Endodermal cell (in vitro differentiated cells): Measurements from ENCODE around the gene APOC4. TPM values are rescaled to one million over a fixed set of nuclear protein-coding genes. Genes with fewer than 3 reads are reported as not detected.

Experiments
- DNase-seq: peaks from one replicate; pipeline ENCODE4 v3.0.0-alpha.2; 2017
- H3K27ac ChIP-seq: 2 replicates; pipeline ENCODE4 v1.5.1; 2013; ENCODE audit warnings: mild to moderate bottlenecking, low read depth, low read length, moderate library complexity
- H3K27me3 ChIP-seq: 2 replicates; pipeline ENCODE4 v1.6.1; 2013; ENCODE audit warnings: mild to moderate bottlenecking, low read length, moderate library complexity; ENCODE audit not compliant: insufficient read depth, control insufficient read depth, poor library complexity, severe bottlenecking
- H3K36me3 ChIP-seq: 2 replicates; pipeline ENCODE4 v1.7.0; 2013; ENCODE audit warnings: mild to moderate bottlenecking, low read length, moderate library complexity; ENCODE audit not compliant: control insufficient read depth, insufficient read depth
- H3K4me1 ChIP-seq: one replicate; pipeline ENCODE4 v1.7.0; 2013; ENCODE audit warnings: low read length; ENCODE audit not compliant: control insufficient read depth, insufficient read depth
- H3K4me3 ChIP-seq: 2 replicates; pipeline ENCODE4 v1.5.1; 2013; ENCODE audit warnings: mild to moderate bottlenecking, low read length, moderate library complexity
- H3K9ac ChIP-seq: 2 replicates; pipeline ENCODE4 v1.6.1; 2013; ENCODE audit warnings: mild to moderate bottlenecking, low read length, moderate library complexity; ENCODE audit not compliant: poor library complexity, severe bottlenecking; ENCODE audit errors: extremely low read depth
- H3K9me3 ChIP-seq: 2 replicates; pipeline ENCODE4 v1.6.1; 2013; ENCODE audit warnings: mild to moderate bottlenecking, low read length, moderate library complexity; ENCODE audit not compliant: control insufficient read depth
- H3K27ac Mint-ChIP-seq: 2 replicates; pipeline ENCODE4 v1.8.0; 2020; ENCODE audit warnings: mixed read lengths
- H3K27me3 Mint-ChIP-seq: 2 replicates; pipeline ENCODE4 v1.8.0; 2021; ENCODE audit warnings: mild to moderate bottlenecking, mixed read lengths; ENCODE audit not compliant: insufficient read depth
- H3K36me3 Mint-ChIP-seq: 2 replicates; pipeline ENCODE4 v1.8.0; 2020; ENCODE audit warnings: low read depth, mixed read lengths
- H3K4me1 Mint-ChIP-seq: 2 replicates; pipeline ENCODE4 v1.8.0; 2020; ENCODE audit warnings: mixed read lengths
- H3K4me3 Mint-ChIP-seq: 2 replicates; pipeline ENCODE4 v1.8.0; 2020; ENCODE audit warnings: mild to moderate bottlenecking, moderate library complexity, mixed read lengths
- H3K9me3 Mint-ChIP-seq: 2 replicates; pipeline ENCODE4 v1.8.0; 2020; ENCODE audit warnings: mild to moderate bottlenecking, mixed read lengths
- WGBS, 2 experiments: methylation state at CpG; one replicate each; pipeline versions ENCODE4 v1.1.5 to v1.1.7; 2013; ENCODE audit warnings: missing lambda C conversion rate in 2 of 2, mixed read lengths in 1 of 2; ENCODE audit not compliant: insufficient coverage in 1 of 2, insufficient read length in 1 of 2; 5-methylcytosine and 5-hydroxymethylcytosine counted together
- total RNA-seq, 2 donors: library from RNA; stranded (reverse); fragmentation: NEBNext Ultra II Directional in 1 of 2; extraction: Animal tissue kit (Norgen Biotek cat#: 25700) in 1 of 2; gene quantifications; 2 replicates in 1 of 2; 3 replicates in 1 of 2; pipeline ENCODE4 v1.2.1, GENCODE V29; 2021
- TF ChIP-seq, protein P1 (sequence below): fragments of 200-600 bp; sonication (generic); conservative IDR thresholded peaks from 2 replicates; pipeline ENCODE4 v1.5.0; 2021; ENCODE audit warnings: antibody characterized with exemption, mild to moderate bottlenecking

Gene APOC4
- total RNA-seq, 2 donors from 2014 or later = not detected

DNA sequence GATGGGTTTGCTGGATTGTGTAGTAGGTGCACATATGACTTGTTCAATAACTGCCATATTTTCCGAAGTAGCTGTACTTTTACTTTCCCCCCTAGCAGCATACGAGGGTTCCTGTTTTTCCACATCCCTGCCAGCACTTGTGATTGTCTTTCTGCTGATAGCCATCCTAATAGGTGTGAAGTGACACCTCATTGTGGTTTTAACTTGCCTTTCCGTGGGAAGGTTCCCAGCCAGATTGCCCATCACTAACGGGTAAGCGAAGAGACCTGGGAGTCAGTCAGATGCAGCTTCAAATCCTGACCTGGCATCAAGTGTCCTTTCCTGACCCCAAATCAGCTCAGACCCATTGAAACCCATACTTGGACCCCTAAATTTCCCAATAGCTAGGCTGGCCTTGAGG, 17.7 kb downstream of the APOC4 start:
- 64 to 82% methylated on average over 5 of the region's 5 CpGs for WGBS, 2 experiments
- H3K4me3 Mint-ChIP-seq = no peak overlapping the region
- H3K36me3 ChIP-seq = peaks cover 29% of the 10 kb centered on the region
- peak overlapping the region; percentile 23 for H3K27ac Mint-ChIP-seq
- H3K9me3 ChIP-seq = no peaks in the 10 kb centered on the region
- no peak overlapping the region for H3K4me3 ChIP-seq
- peaks cover 7% of the 10 kb centered on the region for H3K4me1 ChIP-seq
- H3K4me1 Mint-ChIP-seq = peaks cover 23% of the 10 kb centered on the region
- peaks cover 25% of the 10 kb centered on the region for H3K36me3 Mint-ChIP-seq
- peak; percentile 64 for DNase-seq
- no peaks in the 10 kb centered on the region for H3K27me3 ChIP-seq
- TF ChIP-seq, protein P1, sequence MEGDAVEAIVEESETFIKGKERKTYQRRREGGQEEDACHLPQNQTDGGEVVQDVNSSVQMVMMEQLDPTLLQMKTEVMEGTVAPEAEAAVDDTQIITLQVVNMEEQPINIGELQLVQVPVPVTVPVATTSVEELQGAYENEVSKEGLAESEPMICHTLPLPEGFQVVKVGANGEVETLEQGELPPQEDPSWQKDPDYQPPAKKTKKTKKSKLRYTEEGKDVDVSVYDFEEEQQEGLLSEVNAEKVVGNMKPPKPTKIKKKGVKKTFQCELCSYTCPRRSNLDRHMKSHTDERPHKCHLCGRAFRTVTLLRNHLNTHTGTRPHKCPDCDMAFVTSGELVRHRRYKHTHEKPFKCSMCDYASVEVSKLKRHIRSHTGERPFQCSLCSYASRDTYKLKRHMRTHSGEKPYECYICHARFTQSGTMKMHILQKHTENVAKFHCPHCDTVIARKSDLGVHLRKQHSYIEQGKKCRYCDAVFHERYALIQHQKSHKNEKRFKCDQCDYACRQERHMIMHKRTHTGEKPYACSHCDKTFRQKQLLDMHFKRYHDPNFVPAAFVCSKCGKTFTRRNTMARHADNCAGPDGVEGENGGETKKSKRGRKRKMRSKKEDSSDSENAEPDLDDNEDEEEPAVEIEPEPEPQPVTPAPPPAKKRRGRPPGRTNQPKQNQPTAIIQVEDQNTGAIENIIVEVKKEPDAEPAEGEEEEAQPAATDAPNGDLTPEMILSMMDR = no peak
- H3K9ac ChIP-seq = no peak overlapping the region
- no peaks in the 10 kb centered on the region for H3K27me3 Mint-ChIP-seq
- no peaks in the 10 kb centered on the region for H3K9me3 Mint-ChIP-seq
- H3K27ac ChIP-seq = no peak overlapping the region

DNA sequence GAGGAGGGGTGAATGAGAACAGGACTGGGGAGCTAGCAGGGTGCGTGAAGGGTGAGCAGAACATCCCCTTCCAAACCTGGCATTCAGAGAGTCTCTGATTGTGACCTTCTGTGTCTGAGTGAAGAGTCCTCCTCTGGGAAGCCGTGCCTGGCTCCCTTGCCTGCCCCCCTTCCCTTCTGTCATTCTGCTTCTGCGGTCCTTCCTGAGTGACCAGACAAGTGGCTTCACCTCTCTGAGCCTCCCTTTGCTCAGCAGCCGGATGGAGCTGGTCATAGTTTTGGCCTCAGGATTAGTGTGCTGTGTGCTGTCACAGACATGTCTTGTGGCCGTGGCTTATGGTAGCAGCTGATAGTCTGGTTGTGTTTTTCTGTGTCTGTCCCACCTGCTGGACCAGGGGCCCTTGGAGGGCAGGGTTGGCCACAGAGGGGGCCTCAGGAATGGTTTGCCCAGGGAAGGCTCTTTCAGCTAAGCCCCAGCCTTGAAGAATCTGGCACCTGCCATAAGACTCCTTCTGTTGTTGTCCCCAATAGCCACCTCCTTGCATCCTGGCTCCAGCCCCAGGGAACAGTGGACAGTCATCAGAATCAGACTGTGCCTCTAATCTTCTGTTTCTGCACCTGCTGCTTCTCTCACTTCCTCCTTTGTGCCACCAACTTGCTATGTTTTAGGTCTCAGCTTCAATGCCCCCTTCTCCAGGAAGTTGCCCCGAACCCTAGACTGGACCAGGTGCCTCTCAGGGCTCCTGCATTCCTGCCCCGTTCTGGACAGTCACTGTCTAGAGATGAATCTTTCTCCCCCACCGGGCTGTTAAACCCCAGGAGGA, 19.1 kb downstream of the APOC4 start:
- Histone ChIP-seq H3K9ac (no peak overlapping the region), H3K27me3 (no peaks in the 10 kb centered on the region), H3K4me1 (peaks cover 6% of the 10 kb centered on the region), H3K9me3 (no peaks in the 10 kb centered on the region), H3K27ac (no peak overlapping the region), H3K36me3 (peaks cover 34% of the 10 kb centered on the region), H3K4me3 (no peak overlapping the region)
- TF ChIP-seq, protein P1 = no peak
- Mint-ChIP-seq H3K4me1 (peaks cover 18% of the 10 kb centered on the region), H3K9me3 (no peaks in the 10 kb centered on the region), H3K27ac (peak overlapping the region; percentile 23), H3K4me3 (no peak overlapping the region), H3K36me3 (peaks cover 32% of the 10 kb centered on the region), H3K27me3 (no peaks in the 10 kb centered on the region)
- DNase-seq = no peak
- 88 to 90% methylated on average over 5 to 8 of the region's 8 CpGs for WGBS, 2 experiments

DNA sequence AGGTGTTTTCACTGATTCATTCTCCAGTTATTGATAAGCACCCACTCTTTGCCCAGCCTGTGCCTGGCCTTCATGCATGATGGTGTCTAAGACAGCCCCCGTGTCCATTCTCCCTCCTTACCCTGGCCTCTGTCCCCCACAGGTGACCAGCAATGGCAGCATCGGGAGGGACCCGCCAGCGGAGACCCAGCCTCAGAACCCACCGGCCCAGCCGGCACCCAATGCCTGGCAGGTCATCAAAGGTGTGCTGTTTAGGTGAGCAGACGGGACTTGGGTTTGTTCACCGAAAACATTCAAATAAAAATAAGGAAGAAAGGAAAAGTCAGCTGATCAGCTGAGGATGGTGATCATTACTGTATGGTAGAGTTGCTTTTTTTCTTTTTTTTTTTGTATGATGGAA, 19.8 kb downstream of the APOC4 start:
- H3K27ac ChIP-seq = no peak overlapping the region

More for the DNA sequence above, 19.8 kb downstream of the APOC4 start:
- Mint-ChIP-seq H3K4me3 (no peak overlapping the region), H3K9me3 (no peaks in the 10 kb centered on the region), H3K4me1 (peaks cover 11% of the 10 kb centered on the region), H3K27me3 (no peaks in the 10 kb centered on the region), H3K36me3 (peaks cover 39% of the 10 kb centered on the region), H3K27ac (no peak overlapping the region)
- WGBS, 2 experiments = 92 to 97% methylated on average over 5 to 8 of the region's 8 CpGs
- Histone ChIP-seq H3K36me3 (peaks cover 34% of the 10 kb centered on the region), H3K27me3 (no peaks in the 10 kb centered on the region), H3K4me3 (no peak overlapping the region), H3K4me1 (peaks cover 3% of the 10 kb centered on the region), H3K9me3 (no peaks in the 10 kb centered on the region), H3K9ac (no peak overlapping the region)
- DNase-seq = no peak
- TF ChIP-seq, protein P1 = no peak
